Liver (tissue), 3 donors: Measurements from ENCODE around the gene EPB41L4A.

Experiments
- EGR1 ChIP-seq, 2 donors: IDR thresholded peaks; 2 replicates each; pipeline ENCODE4 v1.6.1; 2016 to 2018; ENCODE audit warnings: antibody characterized with exemption in 2 of 2, low read depth in 2 of 2
- FOXA2 ChIP-seq: IDR thresholded peaks from 2 replicates; pipeline ENCODE4 v1.6.1; 2016; ENCODE audit warnings: antibody characterized with exemption
- GABPA ChIP-seq, 2 donors: IDR thresholded peaks in 1 of 2; conservative IDR thresholded peaks in 1 of 2; 2 replicates each; pipeline ENCODE4 v1.6.1; 2016; ENCODE audit warnings: antibody characterized with exemption in 2 of 2, mild to moderate bottlenecking in 1 of 2, moderate library complexity in 1 of 2
- HNF4G ChIP-seq: IDR thresholded peaks from 2 replicates; pipeline ENCODE4 v1.6.1; 2016; ENCODE audit warnings: antibody characterized with exemption
- JUND ChIP-seq, 2 donors: IDR thresholded peaks; 2 replicates each; pipeline ENCODE4 v1.6.1; 2016; ENCODE audit warnings: antibody characterized with exemption in 2 of 2
- RAD21 ChIP-seq, 2 donors: IDR thresholded peaks; 2 replicates each; pipeline ENCODE4 v1.6.1; 2016; ENCODE audit warnings: antibody characterized with exemption in 2 of 2, mild to moderate bottlenecking in 2 of 2
- RXRA ChIP-seq, 2 donors: IDR thresholded peaks; 2 replicates each; pipeline ENCODE4 v1.6.1; 2017 to 2018; ENCODE audit warnings: antibody characterized with exemption in 2 of 2, mild to moderate bottlenecking in 1 of 2
- TAF1 ChIP-seq: conservative IDR thresholded peaks from 2 replicates; pipeline ENCODE4 v1.6.1; 2016; ENCODE audit warnings: antibody characterized with exemption, mild to moderate bottlenecking
- YY1 ChIP-seq: IDR thresholded peaks from 2 replicates; pipeline ENCODE4 v1.6.1; 2016; ENCODE audit warnings: antibody characterized with exemption, mild to moderate bottlenecking
- TF ChIP-seq, protein P1 (sequence below): fragments of 150-350 bp; IDR thresholded peaks from 2 replicates; pipeline ENCODE4 v1.5.1; 2017; ENCODE audit warnings: improper control_type of control experiment, low read depth, low read length; ENCODE audit not compliant: missing input control
- TF ChIP-seq, protein P2 (sequence below): IDR thresholded peaks from 2 replicates; pipeline ENCODE4 v1.6.1; 2016; ENCODE audit warnings: antibody characterized with exemption
- TF ChIP-seq, protein P3 (sequence below): IDR thresholded peaks from 2 replicates; pipeline ENCODE4 v1.6.1; 2016; ENCODE audit warnings: antibody characterized with exemption
- TF ChIP-seq, protein P4 (sequence below): IDR thresholded peaks from 2 replicates; pipeline ENCODE4 v1.6.1; 2016; ENCODE audit warnings: antibody characterized with exemption, mild to moderate bottlenecking
- donor health status: healthy.
- donor health status: healthy.

DNA sequence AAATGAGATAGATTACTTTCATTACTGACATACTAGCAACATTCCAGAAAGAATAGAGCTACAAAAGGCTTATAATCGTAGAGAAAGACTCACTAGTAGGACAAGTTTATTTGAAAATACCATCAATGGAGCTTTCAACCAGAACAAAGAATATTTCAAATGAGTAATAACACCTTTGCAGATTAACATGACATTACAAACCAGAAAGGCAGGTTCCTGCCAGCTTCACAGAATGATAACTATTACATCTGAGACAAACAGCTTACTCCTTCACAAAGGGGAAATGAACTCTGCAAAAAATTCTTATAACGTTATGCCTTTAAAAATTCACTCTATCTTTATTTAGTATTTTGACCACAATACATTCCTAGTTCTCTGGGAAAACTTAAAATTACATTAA lies 103.1 kb downstream of the EPB41L4A start:
- TF ChIP-seq, protein P1, sequence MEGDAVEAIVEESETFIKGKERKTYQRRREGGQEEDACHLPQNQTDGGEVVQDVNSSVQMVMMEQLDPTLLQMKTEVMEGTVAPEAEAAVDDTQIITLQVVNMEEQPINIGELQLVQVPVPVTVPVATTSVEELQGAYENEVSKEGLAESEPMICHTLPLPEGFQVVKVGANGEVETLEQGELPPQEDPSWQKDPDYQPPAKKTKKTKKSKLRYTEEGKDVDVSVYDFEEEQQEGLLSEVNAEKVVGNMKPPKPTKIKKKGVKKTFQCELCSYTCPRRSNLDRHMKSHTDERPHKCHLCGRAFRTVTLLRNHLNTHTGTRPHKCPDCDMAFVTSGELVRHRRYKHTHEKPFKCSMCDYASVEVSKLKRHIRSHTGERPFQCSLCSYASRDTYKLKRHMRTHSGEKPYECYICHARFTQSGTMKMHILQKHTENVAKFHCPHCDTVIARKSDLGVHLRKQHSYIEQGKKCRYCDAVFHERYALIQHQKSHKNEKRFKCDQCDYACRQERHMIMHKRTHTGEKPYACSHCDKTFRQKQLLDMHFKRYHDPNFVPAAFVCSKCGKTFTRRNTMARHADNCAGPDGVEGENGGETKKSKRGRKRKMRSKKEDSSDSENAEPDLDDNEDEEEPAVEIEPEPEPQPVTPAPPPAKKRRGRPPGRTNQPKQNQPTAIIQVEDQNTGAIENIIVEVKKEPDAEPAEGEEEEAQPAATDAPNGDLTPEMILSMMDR, result no peak
- TF ChIP-seq RXRA (IDR thresholded peaks at IDR 0.05), result no peak
- no peak for TF ChIP-seq GABPA (IDR thresholded peaks at IDR 0.05 in 1 of 2, conservative IDR thresholded peaks at IDR 0.05 in 1 of 2)
- TF ChIP-seq, protein P2, sequence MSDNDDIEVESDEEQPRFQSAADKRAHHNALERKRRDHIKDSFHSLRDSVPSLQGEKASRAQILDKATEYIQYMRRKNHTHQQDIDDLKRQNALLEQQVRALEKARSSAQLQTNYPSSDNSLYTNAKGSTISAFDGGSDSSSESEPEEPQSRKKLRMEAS, result no peak
- TF ChIP-seq RAD21 (IDR thresholded peaks at IDR 0.05), result no peak
- TF ChIP-seq HNF4G, result no peak
- TF ChIP-seq, protein P3, sequence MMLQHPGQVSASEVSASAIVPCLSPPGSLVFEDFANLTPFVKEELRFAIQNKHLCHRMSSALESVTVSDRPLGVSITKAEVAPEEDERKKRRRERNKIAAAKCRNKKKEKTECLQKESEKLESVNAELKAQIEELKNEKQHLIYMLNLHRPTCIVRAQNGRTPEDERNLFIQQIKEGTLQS, result no peak
- no peak for TF ChIP-seq YY1
- no peak for TF ChIP-seq FOXA2
- TF ChIP-seq EGR1 (IDR thresholded peaks at IDR 0.05; ENCODE audit: low read depth in 2 of 2), result no peak
- no peak for TF ChIP-seq JUND (IDR thresholded peaks at IDR 0.05)
- TF ChIP-seq, protein P4, sequence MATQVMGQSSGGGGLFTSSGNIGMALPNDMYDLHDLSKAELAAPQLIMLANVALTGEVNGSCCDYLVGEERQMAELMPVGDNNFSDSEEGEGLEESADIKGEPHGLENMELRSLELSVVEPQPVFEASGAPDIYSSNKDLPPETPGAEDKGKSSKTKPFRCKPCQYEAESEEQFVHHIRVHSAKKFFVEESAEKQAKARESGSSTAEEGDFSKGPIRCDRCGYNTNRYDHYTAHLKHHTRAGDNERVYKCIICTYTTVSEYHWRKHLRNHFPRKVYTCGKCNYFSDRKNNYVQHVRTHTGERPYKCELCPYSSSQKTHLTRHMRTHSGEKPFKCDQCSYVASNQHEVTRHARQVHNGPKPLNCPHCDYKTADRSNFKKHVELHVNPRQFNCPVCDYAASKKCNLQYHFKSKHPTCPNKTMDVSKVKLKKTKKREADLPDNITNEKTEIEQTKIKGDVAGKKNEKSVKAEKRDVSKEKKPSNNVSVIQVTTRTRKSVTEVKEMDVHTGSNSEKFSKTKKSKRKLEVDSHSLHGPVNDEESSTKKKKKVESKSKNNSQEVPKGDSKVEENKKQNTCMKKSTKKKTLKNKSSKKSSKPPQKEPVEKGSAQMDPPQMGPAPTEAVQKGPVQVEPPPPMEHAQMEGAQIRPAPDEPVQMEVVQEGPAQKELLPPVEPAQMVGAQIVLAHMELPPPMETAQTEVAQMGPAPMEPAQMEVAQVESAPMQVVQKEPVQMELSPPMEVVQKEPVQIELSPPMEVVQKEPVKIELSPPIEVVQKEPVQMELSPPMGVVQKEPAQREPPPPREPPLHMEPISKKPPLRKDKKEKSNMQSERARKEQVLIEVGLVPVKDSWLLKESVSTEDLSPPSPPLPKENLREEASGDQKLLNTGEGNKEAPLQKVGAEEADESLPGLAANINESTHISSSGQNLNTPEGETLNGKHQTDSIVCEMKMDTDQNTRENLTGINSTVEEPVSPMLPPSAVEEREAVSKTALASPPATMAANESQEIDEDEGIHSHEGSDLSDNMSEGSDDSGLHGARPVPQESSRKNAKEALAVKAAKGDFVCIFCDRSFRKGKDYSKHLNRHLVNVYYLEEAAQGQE, result no peak
- no peak for TF ChIP-seq TAF1
